Measurements from ENCODE around the gene ARID1B. TPM values are rescaled to one million over a fixed set of nuclear protein-coding genes. Genes with fewer than 3 reads are reported as not detected.

The ARID1B gene
- total RNA-seq, 1 donor from 2014 or later = 62.1 TPM

DNA sequence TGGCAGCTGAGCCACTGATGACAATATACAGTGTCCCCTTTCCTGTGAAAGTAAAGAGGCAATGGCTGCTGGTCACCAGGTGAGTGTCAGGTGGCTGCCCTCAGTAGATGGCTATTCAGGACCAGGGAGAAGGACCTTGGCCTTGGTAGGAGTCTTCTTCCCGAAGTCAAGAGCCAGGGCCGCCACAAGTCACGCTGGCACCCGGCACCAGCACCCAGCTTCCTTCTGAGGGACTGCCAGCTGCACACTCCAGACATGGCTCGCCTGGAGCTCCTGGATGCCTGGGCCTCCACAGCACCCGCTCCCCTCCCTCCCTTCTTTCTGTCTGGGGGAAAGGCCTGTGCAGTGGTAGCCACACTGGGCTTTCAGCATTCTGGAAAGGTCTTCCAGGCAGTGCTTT, 419.2 kb downstream of the ARID1B start:
- TF ChIP-seq, protein P1, sequence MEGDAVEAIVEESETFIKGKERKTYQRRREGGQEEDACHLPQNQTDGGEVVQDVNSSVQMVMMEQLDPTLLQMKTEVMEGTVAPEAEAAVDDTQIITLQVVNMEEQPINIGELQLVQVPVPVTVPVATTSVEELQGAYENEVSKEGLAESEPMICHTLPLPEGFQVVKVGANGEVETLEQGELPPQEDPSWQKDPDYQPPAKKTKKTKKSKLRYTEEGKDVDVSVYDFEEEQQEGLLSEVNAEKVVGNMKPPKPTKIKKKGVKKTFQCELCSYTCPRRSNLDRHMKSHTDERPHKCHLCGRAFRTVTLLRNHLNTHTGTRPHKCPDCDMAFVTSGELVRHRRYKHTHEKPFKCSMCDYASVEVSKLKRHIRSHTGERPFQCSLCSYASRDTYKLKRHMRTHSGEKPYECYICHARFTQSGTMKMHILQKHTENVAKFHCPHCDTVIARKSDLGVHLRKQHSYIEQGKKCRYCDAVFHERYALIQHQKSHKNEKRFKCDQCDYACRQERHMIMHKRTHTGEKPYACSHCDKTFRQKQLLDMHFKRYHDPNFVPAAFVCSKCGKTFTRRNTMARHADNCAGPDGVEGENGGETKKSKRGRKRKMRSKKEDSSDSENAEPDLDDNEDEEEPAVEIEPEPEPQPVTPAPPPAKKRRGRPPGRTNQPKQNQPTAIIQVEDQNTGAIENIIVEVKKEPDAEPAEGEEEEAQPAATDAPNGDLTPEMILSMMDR (IDR thresholded peaks at IDR 0.05) = no peak
- TF ChIP-seq EZH2 (IDR thresholded peaks at IDR 0.05) = no peak
- no peak for TF ChIP-seq EZH2phosphoT487 (IDR thresholded peaks at IDR 0.05)
- Histone ChIP-seq H3K27me3 (no peaks in the 10 kb centered on the region), H3K9me3 (ENCODE audit: low read depth) (no peaks in the 10 kb centered on the region), H3K27ac (no peak overlapping the region), H3K36me3 (no peaks in the 10 kb centered on the region), H3K4me2 (no peak overlapping the region), H2AFZ (replicated peaks) (no peak overlapping the region), H3K4me3 (no peak overlapping the region), H3K9ac (no peak overlapping the region), H3F3A (ENCODE audit: low read depth) (no peaks in the 10 kb centered on the region), H3K4me1 (no peaks in the 10 kb centered on the region), H4K20me1 (ENCODE audit: low read depth) (no peaks in the 10 kb centered on the region), H3K79me2 (ENCODE audit: low read depth) (no peaks in the 10 kb centered on the region)
- Mint-ChIP-seq H3K4me1 (no peaks in the 10 kb centered on the region), H3K27ac (no peak overlapping the region), H3K4me3 (no peak overlapping the region), H3K36me3 (peaks cover 31% of the 10 kb centered on the region), H3K27me3 (ENCODE audit: insufficient read depth, low read depth) (no peaks in the 10 kb centered on the region), H3K9me3 (no peaks in the 10 kb centered on the region)
- no peak for DNase-seq (ENCODE audit: low spot score)

DNA sequence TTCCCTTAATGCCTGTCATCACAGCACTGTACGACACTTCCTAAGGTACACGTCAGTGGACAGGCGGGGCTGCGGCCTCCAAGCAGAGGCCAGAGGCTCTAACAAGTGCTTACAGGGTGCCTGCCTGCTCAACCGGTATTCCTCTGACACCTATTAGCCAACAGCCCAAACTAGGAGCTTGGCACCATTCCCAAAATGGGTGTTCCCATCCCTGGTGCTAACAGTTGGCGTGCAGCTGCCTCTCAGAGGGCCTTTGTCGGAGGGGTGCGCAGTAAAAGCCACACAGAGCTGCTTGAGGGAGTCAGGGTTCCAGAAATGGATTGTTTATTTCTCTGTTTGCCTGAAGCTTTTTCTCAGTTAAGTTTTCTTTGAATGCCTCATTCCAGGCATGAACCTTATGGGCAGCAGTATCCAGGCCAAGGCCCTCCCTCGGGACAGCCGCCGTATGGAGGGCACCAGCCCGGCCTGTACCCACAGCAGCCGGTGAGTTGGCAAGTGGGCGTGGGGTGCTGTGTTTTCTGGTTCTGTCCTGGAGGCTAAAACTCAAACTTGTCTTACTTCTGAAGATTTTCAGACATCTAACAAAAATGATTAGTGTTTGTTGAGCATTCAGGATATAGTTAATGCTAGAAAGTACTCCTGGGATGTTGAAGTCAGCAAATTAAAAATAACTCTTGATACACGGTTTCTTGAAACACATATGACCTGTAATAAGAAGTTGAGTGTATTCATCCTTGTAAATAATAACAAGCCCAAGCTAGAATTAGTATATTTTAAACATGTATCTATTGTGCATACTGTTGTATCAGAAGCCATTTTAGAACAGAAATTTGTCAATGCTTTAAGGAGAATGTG, 421.5 kb downstream of the ARID1B start:
- Mint-ChIP-seq H3K27ac (no peak overlapping the region), H3K4me1 (no peaks in the 10 kb centered on the region), H3K27me3 (ENCODE audit: insufficient read depth, low read depth) (no peaks in the 10 kb centered on the region), H3K9me3 (no peaks in the 10 kb centered on the region), H3K36me3 (peaks cover 35% of the 10 kb centered on the region), H3K4me3 (no peak overlapping the region)
- no peak for DNase-seq (ENCODE audit: low spot score)
- no peak overlapping the region for H2AFZ ChIP-seq (replicated peaks)
- H3K27me3 ChIP-seq = no peaks in the 10 kb centered on the region
- H3K9me3 ChIP-seq (ENCODE audit: low read depth) = no peaks in the 10 kb centered on the region
- no peak overlapping the region for H3K27ac ChIP-seq
- no peaks in the 10 kb centered on the region for H3F3A ChIP-seq (ENCODE audit: low read depth)
- H3K4me1 ChIP-seq = no peaks in the 10 kb centered on the region
- no peak overlapping the region for H3K4me2 ChIP-seq
- H3K36me3 ChIP-seq = no peaks in the 10 kb centered on the region
- H3K4me3 ChIP-seq = no peak overlapping the region
- no peaks in the 10 kb centered on the region for H3K79me2 ChIP-seq (ENCODE audit: low read depth)
- H4K20me1 ChIP-seq (ENCODE audit: low read depth) = no peaks in the 10 kb centered on the region
- H3K9ac ChIP-seq = no peak overlapping the region
- TF ChIP-seq, protein P1 (IDR thresholded peaks at IDR 0.05) = no peak
- TF ChIP-seq EZH2 (IDR thresholded peaks at IDR 0.05) (no peak), EZH2phosphoT487 (IDR thresholded peaks at IDR 0.05) (no peak)

DNA sequence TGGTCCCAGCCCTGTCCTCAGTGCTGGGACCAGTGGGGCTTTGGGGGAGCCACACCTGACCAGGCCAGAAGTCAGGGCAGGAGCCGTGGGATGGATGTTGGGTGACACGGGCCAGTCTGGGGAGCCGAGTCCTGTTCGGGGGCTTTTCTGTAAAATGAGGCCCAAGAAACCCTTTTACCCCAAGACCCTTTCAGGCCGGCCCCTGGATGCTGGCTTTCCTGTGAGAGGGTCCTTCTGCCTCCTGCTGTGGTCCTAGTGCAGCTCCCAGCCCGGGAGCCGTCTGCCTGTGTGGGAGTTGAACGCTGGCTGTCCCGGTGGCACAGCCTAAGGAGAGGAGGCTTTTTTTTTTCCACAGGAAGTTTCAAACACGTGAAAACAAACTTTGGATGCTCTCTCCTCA, 422.9 kb downstream of the ARID1B start:
- H3K27ac Mint-ChIP-seq = no peak overlapping the region
- H3K9me3 Mint-ChIP-seq = no peaks in the 10 kb centered on the region

More for the DNA sequence above, 422.9 kb downstream of the ARID1B start:
- Histone ChIP-seq H3K4me1 (no peaks in the 10 kb centered on the region), H3K9ac (no peak overlapping the region), H3K27me3 (no peaks in the 10 kb centered on the region), H3F3A (ENCODE audit: low read depth) (no peaks in the 10 kb centered on the region), H3K4me3 (no peak overlapping the region), H3K36me3 (no peaks in the 10 kb centered on the region), H3K4me2 (no peak overlapping the region), H4K20me1 (ENCODE audit: low read depth) (no peaks in the 10 kb centered on the region), H3K79me2 (ENCODE audit: low read depth) (no peaks in the 10 kb centered on the region), H2AFZ (replicated peaks) (no peak overlapping the region), H3K27ac (no peak overlapping the region), H3K9me3 (ENCODE audit: low read depth) (no peaks in the 10 kb centered on the region)
- Mint-ChIP-seq H3K4me1 (no peaks in the 10 kb centered on the region), H3K36me3 (peaks cover 38% of the 10 kb centered on the region), H3K27me3 (ENCODE audit: insufficient read depth, low read depth) (no peaks in the 10 kb centered on the region), H3K4me3 (no peak overlapping the region)
- TF ChIP-seq, protein P1 (IDR thresholded peaks at IDR 0.05) = no peak
- no peak for TF ChIP-seq EZH2phosphoT487 (IDR thresholded peaks at IDR 0.05)
- TF ChIP-seq EZH2 (IDR thresholded peaks at IDR 0.05) = no peak
- DNase-seq (ENCODE audit: low spot score) = no peak

All from neural progenitor cell (in vitro differentiated cells).